ENCODE results near the gene KCNH1.

KCNH1 gene

DNA sequence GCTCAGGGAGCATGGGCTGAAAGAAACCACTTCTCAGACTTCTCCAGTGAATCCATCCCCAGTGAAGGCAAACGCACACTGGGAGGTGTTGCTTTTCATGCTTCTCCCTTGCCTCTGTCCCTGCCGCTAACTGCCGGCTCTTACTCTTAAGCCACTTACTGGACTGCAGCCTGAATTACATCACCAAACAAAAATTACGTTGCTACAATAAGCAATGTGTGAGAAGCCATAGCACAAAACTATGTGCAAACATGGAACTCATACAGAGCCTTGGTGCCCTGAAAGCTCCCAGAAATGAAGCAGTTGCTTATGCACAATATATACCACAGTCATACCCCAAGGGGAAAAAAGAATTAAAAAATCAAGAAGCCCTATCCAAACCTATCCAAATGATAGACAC is 375.2 kb downstream of the KCNH1 start:
- TF ChIP-seq, protein P1, sequence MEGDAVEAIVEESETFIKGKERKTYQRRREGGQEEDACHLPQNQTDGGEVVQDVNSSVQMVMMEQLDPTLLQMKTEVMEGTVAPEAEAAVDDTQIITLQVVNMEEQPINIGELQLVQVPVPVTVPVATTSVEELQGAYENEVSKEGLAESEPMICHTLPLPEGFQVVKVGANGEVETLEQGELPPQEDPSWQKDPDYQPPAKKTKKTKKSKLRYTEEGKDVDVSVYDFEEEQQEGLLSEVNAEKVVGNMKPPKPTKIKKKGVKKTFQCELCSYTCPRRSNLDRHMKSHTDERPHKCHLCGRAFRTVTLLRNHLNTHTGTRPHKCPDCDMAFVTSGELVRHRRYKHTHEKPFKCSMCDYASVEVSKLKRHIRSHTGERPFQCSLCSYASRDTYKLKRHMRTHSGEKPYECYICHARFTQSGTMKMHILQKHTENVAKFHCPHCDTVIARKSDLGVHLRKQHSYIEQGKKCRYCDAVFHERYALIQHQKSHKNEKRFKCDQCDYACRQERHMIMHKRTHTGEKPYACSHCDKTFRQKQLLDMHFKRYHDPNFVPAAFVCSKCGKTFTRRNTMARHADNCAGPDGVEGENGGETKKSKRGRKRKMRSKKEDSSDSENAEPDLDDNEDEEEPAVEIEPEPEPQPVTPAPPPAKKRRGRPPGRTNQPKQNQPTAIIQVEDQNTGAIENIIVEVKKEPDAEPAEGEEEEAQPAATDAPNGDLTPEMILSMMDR (conservative IDR thresholded peaks at IDR 0.05): no peak
- no peak for TF ChIP-seq ZFX (IDR thresholded peaks at IDR 0.05)
- H3K27ac ChIP-seq: no peak overlapping the region

GRCh38 chr1:210758261-210758660 is 375.7 kb downstream of the KCNH1 start:
- H3K27ac ChIP-seq: no peak overlapping the region
- no peak for TF ChIP-seq ZFX (IDR thresholded peaks at IDR 0.05)
- TF ChIP-seq, protein P1 (conservative IDR thresholded peaks at IDR 0.05): no peak

DNA sequence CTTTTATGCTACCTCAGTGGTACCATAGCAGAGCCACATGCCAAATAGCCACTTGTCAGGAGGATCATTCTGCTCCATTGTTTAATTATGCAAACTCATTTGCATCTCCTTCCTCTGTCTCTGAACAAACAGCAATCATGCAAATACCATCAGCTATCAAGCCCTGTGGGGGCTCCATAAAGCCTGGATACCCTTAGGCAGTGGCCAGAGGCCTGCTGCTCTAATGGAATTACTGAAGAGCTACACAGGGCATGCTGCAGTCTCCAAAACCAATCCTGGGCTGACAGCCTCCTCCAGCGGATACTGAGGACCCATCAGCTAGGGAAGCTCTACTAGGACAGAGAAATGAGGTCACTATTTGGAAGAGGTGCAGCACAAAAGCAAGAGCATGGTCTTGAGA is 376.3 kb downstream of the KCNH1 start:
- TF ChIP-seq, protein P1 (conservative IDR thresholded peaks at IDR 0.05): no peak
- no peak for TF ChIP-seq ZFX (IDR thresholded peaks at IDR 0.05)

DNA sequence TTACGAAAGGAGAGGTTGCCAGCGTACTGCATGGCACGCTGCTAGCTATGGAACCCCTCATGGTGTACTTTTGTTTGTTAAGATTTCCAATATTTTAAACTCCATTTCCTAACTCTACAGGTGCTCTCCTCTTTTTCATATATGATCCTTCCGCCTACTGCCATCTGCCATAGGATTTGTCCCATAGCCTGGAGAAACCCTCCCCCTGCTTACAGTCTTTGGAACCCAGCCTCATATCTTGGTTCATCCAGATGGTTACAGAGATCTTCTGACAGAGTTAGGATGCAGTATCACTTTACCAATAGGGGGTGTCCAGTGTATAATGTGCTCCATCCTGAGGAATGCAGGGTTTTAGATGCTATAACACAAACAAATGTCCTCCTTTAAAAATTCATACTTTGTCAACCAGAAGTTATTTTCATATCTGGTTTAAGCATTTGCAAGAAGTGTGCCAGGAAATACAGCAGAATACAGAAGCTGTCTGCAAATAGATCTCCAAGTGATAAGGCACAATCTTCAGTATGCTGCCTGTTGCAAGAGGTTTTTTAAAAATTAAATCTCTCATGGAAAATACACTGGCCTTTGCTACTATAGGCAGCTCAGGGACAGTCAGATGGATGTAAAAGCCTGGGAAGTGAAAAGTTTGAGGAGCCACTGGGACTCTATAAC is 377.8 kb downstream of the KCNH1 start:
- TF ChIP-seq, protein P1 (conservative IDR thresholded peaks at IDR 0.05): no peak
- no peak for TF ChIP-seq ZFX (IDR thresholded peaks at IDR 0.05)
- no peak overlapping the region for H3K27ac ChIP-seq

More for the DNA sequence above, 376.3 kb downstream of the KCNH1 start:
- no peak overlapping the region for H3K27ac ChIP-seq

DNA sequence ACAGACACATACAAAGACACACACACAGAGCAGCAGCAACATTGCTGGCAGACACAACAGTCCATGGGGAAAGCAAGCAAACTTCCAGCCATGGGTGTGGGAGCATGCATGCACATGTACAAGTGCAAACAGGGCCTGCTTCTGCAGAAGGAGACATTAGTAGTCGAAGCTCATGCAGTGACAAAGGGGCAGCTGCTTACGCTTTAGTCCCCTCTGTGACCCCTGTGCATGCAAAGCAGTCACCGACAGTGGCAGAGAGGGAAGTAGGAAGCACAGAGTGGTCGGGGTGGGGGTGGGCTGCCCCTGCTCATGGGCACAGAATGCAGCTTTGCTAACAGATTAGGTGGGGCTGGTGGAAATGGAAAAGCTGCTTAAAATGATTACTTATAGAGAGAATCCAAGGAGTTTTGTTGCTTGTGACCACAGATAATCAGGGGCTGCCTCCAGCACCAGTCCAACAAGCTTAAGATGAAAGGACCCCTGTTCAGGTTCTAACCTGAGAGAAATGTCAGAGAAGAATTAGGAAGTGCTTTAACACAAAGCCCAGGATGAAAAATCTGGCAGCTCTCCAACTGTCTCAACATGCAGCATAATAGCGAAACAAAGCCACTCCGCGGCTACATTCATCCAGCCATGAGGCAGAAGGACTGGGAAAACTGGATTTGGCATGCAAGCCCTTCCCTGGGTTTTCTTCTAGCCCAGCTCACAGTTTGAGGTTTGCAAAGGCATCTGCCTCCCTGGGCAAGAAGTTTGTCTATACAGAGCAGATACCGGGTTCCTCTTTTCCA is 378.9 kb downstream of the KCNH1 start:
- no peak for TF ChIP-seq ZFX (IDR thresholded peaks at IDR 0.05)
- TF ChIP-seq, protein P1 (conservative IDR thresholded peaks at IDR 0.05): no peak
- H3K27ac ChIP-seq: no peak overlapping the region

DNA sequence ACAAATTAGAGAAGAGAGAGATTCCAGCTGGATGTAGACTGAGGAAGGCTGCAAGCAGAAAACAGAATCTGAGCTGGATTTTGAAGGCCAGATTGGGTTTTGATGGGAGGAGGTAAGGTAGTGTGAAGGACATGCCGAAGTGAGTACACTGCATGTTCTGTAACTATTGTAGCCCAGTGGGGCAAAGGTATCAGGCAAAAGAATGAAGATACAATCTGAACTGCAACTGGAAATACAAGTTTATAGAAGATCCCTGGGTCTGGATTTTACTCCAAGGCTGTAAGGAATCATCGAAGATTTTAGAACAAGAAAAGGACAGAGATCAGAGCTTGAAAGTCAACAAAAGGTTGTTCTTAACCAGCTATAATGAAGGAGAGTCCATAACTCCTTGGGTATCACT is 382.0 kb downstream of the KCNH1 start:
- no peak overlapping the region for H3K27ac ChIP-seq
- TF ChIP-seq, protein P1 (conservative IDR thresholded peaks at IDR 0.05): no peak
- TF ChIP-seq ZFX (IDR thresholded peaks at IDR 0.05): no peak

DNA sequence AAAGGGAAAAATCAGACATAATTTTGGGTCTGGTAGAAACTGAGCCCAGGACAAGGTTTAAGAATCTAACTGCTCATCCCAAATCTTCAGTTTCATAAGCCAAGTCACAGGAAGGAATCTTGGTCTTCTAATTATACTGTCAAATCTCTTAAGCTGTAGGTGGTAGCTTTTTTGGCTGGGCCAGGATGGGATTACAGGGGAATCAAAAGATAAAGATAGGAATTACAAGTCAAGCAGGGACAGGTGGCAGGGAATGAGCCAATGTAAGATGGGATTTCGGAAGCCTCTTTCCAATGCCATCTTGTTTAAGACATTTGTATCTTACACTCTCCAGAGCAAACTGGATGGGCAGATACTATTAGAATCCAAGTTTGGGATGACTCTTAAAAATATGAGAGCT is 383.5 kb downstream of the KCNH1 start:
- H3K27ac ChIP-seq: no peak overlapping the region
- TF ChIP-seq ZFX (IDR thresholded peaks at IDR 0.05): no peak
- TF ChIP-seq, protein P1 (conservative IDR thresholded peaks at IDR 0.05): no peak
